Measurements from ENCODE around the gene ING3. TPM values are rescaled to one million over a fixed set of nuclear protein-coding genes. Genes with fewer than 3 reads are reported as not detected.

Gene ING3
- total and polyA plus RNA-seq, 9 of the 15 experiments (the other 6 are each of a cell fraction or from before 2014, with no cell fraction given) = 22.8 to 233 (median 50.4) TPM

DNA sequence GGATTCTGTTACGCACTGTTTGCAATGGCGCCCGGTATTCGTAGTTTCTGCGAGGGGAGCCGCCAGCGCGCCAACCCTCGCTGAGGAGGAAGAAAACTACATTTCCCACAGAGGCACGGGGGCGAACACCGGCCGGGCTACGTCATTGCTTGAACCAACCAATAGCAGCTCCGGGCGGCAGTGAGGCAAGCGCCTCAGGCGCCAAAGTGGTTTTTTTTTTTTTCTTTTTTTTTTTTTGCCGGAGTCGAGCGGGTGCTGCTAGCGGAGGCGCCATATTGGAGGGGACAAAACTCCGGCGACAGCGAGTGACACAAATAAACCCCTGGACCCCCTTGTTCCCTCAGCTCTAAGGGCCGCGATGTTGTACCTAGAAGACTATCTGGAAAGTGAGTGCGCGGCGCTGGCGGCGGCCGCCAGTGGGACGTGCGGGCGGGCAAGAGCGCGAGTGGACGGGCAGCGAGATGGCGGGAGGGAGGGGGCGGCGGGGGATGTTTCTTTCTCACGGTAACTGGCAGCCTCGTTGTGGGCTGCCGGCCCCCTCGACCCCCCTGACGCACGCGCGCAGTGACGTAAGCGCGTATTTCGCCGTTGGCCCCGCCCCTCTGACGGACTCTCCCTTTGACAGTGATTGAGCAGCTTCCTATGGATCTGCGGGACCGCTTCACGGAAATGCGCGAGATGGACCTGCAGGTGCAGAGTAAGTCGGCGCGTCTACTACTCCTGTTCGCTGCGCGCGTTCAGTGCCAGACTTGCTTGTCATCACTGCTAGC, at the start of gene ING3 (continued):
- TF ChIP-seq, protein P1, sequence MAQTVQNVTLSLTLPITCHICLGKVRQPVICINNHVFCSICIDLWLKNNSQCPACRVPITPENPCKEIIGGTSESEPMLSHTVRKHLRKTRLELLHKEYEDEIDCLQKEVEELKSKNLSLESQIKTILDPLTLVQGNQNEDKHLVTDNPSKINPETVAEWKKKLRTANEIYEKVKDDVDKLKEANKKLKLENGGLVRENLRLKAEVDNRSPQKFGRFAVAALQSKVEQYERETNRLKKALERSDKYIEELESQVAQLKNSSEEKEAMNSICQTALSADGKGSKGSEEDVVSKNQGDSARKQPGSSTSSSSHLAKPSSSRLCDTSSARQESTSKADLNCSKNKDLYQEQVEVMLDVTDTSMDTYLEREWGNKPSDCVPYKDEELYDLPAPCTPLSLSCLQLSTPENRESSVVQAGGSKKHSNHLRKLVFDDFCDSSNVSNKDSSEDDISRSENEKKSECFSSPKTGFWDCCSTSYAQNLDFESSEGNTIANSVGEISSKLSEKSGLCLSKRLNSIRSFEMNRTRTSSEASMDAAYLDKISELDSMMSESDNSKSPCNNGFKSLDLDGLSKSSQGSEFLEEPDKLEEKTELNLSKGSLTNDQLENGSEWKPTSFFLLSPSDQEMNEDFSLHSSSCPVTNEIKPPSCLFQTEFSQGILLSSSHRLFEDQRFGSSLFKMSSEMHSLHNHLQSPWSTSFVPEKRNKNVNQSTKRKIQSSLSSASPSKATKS (CRISPR knock-in tag; IDR thresholded peaks at IDR 0.05) = no peak
- 0 out of 2 replicates have a peak, but pooled peaks have one; percentile 54 for TF ChIP-seq RHOXF2B (CRISPR knock-in tag; conservative IDR thresholded peaks at IDR 0.05)
- TF ChIP-seq POU5F1 (IDR thresholded peaks at IDR 0.05; ENCODE audit: borderline replicate concordance, low read depth, low read length, partially characterized antibody) = peak; percentile 67
- no peak for TF ChIP-seq ZNF77 (CRISPR knock-in tag; IDR thresholded peaks at IDR 0.05)
- peak in 1 of 2 experiments; percentile 97; a peak in 3 of 4 replicates for TF ChIP-seq RCOR1 (IDR thresholded peaks at IDR 0.05; ENCODE audit: borderline replicate concordance in 1 of 2, low read depth in 2 of 2, low read length in 2 of 2)
- TF ChIP-seq SMAD3 (CRISPR knock-in tag; conservative IDR thresholded peaks at IDR 0.05) = no peak; the same call in 1 of the 2 replicates
- TF ChIP-seq ESRRB (CRISPR knock-in tag; IDR thresholded peaks at IDR 0.05; ENCODE audit: borderline replicate concordance) = no peak
- TF ChIP-seq GABPB2 (CRISPR knock-in tag; conservative IDR thresholded peaks at IDR 0.05) = no peak
- TF ChIP-seq, protein P2, sequence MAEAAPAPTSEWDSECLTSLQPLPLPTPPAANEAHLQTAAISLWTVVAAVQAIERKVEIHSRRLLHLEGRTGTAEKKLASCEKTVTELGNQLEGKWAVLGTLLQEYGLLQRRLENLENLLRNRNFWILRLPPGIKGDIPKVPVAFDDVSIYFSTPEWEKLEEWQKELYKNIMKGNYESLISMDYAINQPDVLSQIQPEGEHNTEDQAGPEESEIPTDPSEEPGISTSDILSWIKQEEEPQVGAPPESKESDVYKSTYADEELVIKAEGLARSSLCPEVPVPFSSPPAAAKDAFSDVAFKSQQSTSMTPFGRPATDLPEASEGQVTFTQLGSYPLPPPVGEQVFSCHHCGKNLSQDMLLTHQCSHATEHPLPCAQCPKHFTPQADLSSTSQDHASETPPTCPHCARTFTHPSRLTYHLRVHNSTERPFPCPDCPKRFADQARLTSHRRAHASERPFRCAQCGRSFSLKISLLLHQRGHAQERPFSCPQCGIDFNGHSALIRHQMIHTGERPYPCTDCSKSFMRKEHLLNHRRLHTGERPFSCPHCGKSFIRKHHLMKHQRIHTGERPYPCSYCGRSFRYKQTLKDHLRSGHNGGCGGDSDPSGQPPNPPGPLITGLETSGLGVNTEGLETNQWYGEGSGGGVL (CRISPR knock-in tag; IDR thresholded peaks at IDR 0.05) = no peak
- TF ChIP-seq, protein P3, sequence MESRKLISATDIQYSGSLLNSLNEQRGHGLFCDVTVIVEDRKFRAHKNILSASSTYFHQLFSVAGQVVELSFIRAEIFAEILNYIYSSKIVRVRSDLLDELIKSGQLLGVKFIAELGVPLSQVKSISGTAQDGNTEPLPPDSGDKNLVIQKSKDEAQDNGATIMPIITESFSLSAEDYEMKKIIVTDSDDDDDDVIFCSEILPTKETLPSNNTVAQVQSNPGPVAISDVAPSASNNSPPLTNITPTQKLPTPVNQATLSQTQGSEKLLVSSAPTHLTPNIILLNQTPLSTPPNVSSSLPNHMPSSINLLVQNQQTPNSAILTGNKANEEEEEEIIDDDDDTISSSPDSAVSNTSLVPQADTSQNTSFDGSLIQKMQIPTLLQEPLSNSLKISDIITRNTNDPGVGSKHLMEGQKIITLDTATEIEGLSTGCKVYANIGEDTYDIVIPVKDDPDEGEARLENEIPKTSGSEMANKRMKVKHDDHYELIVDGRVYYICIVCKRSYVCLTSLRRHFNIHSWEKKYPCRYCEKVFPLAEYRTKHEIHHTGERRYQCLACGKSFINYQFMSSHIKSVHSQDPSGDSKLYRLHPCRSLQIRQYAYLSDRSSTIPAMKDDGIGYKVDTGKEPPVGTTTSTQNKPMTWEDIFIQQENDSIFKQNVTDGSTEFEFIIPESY (CRISPR knock-in tag; IDR thresholded peaks at IDR 0.05) = peak; percentile 3; the same call in 1 of the 2 replicates
- peak; percentile 35; the same call in 1 of the 2 replicates for TF ChIP-seq PYGO2 (tag; IDR thresholded peaks at IDR 0.05)
- TF ChIP-seq MAFG (tag; conservative IDR thresholded peaks at IDR 0.05) = no peak
- no peak for TF ChIP-seq U2AF1 (optimal IDR thresholded peaks at IDR 0.05; ENCODE audit: low read depth, low read length)
- no peak for TF ChIP-seq TCFL5 (CRISPR knock-in tag; conservative IDR thresholded peaks at IDR 0.05)
- TF ChIP-seq ILF3 (IDR thresholded peaks at IDR 0.05; ENCODE audit: borderline replicate concordance) = no peak
- TF ChIP-seq MCM7 (IDR thresholded peaks at IDR 0.05) = no peak
- TF ChIP-seq, protein P4, sequence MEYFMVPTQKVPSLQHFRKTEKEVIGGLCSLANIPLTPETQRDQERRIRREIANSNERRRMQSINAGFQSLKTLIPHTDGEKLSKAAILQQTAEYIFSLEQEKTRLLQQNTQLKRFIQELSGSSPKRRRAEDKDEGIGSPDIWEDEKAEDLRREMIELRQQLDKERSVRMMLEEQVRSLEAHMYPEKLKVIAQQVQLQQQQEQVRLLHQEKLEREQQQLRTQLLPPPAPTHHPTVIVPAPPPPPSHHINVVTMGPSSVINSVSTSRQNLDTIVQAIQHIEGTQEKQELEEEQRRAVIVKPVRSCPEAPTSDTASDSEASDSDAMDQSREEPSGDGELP (CRISPR knock-in tag; IDR thresholded peaks at IDR 0.05; ENCODE audit: borderline replicate concordance) = peak; percentile 60
- TF ChIP-seq BRCA1 (IDR thresholded peaks at IDR 0.05) = no peak
- no peak for TF ChIP-seq BRCA1 (CRISPR knock-in tag; IDR thresholded peaks at IDR 0.05)
- TF ChIP-seq SMAD1 (IDR thresholded peaks at IDR 0.05; ENCODE audit: low read depth, low read length, partially characterized antibody) = peak; percentile 50
- peak; percentile 4 for TF ChIP-seq MAFK (IDR thresholded peaks at IDR 0.05; ENCODE audit: low read length)
- TF ChIP-seq YBX1 (IDR thresholded peaks at IDR 0.05) = no peak
- peak; percentile 95 for TF ChIP-seq POLR2A (conservative IDR thresholded peaks at IDR 0.05)
